NK-92 (cell line): ENCODE measurements around the gene RTF1.
"Not testable (repeated sequence)": the region's sequence is repeated elsewhere in the genome, so short reads cannot be mapped to it uniquely, and the experiment has no call there.

Experiments
- DNase-seq: peaks from one replicate; lab custom pipeline; 2025; ENCODE audit not compliant: unreplicated experiment; lab: John Stamatoyannopoulos, UW

The RTF1 gene

DNA sequence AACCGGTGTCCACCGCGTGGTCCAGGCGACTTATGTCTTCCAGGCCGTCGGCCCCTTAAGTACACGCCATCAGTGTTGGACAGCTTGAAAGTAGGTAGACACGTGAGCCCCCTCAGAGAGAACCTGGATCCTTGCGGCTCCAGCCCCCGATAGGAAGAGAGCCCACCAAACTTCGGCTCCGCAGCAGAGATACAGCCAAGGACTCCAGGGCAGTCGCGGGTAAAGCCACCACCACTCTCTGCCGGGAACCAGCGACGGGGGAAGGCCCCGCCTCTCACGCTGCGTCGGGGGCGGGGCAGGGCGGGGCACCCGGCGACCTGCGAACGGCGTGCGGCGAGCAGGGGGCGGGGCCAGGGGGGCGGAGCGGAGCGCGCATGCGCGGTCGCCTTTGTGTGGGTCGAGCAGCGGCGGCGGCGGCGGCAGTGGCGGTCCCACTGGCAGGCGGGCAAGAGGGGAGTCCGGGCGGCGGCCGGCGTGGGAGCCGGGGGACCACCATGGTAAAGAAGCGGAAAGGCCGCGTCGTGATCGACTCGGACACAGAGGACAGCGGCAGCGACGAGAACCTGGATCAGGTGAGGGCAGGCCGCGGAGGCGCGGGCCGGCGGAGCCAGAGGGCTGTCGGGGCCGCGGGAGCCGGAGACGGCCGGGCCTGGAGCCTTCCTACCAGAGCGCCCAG lies at the start of gene RTF1:
Gene RTF1, plus strand, starts transcription at position 354 of the 676 bp plus-strand sequence. Its CDS starts 21 bp downstream, at position 375.
- peak; percentile 70 for DNase-seq

GRCh38 chr15:41367418-41367817 lies 49.5 kb upstream of the RTF1 start:
- DNase-seq: no peak

- DNase-seq: no peak
Measured at GRCh38 chr15:41377978-41378377, 38.9 kb upstream of the RTF1 start.

DNA sequence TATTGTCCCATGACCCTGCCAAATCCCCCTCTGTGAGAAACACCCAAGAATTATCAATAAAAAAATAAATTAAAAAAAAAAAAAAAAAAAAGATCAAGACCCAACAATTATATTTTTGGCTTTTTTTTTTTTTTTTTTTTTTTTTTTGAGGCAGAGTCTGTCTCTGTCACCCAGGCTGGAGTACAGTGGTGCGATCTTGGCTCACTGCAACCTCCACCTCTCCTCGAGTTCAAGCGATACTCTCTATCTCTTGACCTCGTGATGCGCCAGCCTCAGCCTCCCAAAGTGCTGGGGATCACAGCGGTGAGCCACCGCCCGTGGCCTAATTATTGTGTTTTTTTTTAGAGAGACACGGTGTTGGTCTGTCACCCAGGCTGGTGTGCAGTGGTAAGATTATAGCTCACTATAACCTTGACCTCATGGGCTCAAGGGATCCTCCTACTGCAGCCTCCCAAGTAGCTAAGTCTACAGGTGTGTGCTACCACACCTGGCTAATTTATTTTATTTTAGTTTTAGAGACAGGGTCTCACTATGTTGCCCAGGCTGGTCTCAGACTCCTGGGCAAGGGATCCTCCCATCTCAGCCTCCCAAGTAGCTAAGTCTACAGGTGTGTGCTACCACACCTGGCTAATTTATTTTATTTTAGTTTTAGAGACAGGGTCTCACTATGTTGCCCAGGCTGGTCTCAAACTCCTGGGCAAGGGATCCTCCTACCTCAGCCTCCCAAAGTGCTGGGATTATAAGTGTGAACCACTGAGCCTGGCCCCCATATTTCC lies 32.7 kb upstream of the RTF1 start:
- not testable (repeated sequence) for DNase-seq

DNA sequence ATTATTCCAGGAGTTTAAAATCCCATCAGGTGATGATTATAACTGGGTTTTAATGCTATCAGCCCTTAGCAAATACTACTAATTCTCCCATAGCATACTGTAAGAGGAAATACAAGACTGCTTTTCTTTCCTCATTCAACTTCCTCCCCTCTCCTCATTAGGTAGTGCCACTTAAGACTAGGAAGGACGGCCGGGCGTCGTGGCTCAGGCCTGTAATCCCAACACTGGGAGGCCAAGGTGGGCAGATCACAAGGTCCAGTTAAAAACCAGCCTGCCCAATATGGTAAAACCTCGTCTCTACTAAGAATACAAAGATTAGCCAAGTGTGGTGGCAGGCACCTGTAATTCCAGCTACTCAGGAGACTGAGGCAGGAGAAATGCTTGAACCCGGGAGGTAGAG lies 29.2 kb upstream of the RTF1 start:
- no peak for DNase-seq

DNA sequence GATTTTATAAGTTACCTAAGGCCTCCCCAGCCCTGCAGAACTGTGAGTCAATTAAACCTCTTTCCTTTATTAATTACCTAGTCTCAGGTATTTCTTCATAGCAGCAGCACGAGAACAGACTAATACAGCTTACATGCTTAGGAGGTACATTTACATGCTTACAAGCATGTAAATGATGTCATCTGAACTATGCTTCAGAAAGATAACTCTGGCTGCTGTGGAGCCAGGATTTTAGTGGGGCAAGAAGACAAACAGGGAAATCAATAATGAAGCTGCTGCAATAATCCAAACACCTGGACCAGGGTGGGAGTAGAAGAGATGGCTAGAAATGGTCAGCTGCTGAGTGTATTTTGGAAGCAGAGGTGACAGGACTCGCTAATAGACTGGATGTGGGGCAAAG lies 24.2 kb upstream of the RTF1 start:
- DNase-seq: no peak

DNA sequence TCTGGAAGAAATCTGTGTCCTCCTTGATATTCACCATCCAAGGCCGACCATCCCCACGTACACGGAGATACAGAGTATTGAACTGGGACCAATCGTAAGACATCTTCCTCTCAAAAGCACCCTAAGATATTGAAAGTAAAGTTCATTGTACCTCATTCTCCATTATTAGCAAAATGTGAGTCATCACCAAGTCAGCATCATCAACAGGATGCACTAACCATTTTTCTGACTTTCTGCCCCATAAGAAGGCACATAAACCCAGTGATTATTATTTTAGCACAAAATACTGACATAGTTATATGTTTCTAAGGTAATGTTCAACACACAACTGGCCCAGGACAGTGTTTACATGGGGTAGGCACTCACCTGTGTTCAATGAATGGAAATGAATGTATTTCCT lies 22.0 kb upstream of the RTF1 start:
- no peak for DNase-seq

GRCh38 chr15:41396111-41396510 lies 20.8 kb upstream of the RTF1 start:
- no peak for DNase-seq

DNA sequence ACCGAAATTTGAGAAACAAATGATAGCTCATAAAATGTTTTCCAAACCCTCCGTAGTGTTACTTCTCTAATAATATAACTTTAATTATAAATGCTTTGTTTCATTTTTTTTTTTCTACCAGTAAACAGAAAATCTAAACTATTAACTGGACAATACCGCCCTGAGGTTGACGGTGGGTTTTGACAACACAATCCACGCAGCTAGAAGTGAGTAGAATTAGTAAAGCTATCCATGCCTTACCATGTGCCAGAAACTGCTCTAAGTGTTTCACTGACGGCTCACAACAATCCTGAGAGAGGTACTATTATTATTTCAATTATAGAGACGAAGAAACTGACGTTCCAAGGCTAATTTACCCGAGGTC lies 15.0 kb upstream of the RTF1 start:
- DNase-seq: no peak

DNA sequence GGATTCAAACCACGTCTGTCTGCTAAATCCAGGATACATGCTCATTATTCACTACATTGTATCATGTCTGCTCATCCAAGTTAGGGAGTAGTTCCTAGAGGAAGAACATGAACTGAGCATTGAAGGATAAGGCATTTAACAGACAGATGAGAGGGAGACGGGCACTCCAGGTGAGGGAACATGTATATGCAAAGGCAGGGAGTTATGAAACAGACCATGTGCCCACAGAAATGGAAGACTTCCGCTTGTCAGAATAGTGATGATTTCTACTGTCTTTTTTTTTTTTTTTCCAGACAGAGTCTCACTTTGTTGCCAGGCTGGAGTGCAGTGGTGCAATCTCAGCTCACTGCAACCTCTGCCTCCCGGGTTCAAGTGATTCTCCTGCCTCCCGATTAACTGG lies 9.6 kb upstream of the RTF1 start:
- DNase-seq: no peak

- no peak for DNase-seq
Measured at GRCh38 chr15:41408234-41408641, 8.7 kb upstream of the RTF1 start.

DNA sequence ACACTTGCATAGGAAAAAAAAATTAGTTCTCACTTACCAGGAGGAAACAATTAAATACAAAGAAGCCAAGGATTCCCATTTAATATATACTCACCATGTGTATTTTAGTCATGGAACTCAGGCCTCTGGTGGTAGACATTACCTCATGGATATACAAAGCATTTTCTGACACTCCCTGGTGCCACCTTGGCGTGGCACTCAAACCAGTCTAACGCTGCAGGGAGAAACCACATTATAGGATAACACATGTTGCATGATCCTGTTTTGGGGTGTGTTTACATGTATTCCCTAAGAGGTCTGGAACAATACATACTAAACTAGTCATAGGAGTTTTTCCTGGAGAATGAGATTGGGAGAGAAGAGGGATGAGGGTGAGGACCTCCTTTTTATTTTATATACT lies 5.9 kb upstream of the RTF1 start:
- no peak for DNase-seq

GRCh38 chr15:41411441-41411840 lies 5.5 kb upstream of the RTF1 start:
- no peak for DNase-seq

GRCh38 chr15:41416128-41416741 lies 660 bp upstream of the RTF1 start:
- no peak for DNase-seq

GRCh38 chr15:41417418-41418195 lies 712 bp downstream of the RTF1 start:
- no peak for DNase-seq

DNA sequence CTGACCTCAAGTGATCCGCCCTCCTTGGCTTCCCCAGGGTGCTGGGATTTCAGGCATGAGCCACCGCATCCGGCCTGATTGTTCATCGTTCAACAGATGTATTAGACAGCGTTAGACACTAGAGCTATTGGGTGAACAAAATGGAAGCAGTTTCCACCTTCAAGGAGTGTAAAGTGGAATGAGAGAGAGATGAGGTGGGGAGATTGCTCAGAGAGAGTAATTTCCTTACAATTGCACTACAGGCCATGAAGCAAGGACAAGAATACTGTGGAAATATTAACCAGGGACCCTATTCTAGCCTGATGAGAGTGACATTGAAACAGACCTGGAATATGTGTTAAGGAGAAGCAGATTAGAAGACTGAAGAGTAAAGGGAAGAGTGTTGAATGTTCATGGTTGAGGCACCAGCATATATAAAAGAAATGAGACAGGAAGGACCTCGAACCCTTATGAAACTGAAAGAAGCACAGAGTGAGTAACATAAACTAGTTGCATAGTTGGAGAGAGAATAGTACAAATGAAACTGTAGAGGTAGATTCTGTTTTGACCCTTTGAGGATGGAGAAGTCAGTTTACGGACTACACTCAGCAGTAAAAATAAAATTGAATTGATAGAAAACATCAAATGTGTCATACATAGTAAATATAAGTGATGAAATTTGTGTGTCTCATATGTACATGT lies 7.2 kb downstream of the RTF1 start:
- DNase-seq: no peak

GRCh38 chr15:41424809-41425208 lies 7.9 kb downstream of the RTF1 start:
- DNase-seq: no peak

GRCh38 chr15:41425907-41426306 lies 9.0 kb downstream of the RTF1 start:
- not testable (repeated sequence) for DNase-seq

- no peak for DNase-seq
Measured at GRCh38 chr15:41429003-41429890, 12.4 kb downstream of the RTF1 start.
